GM12801 (cell line): Measurements from ENCODE around the gene TRPM2.

Experiments used
- TF ChIP-seq, protein P1 (sequence below): IDR thresholded peaks from one replicate; pipeline ENCODE4 v1.5.1; 2011; ENCODE audit warnings: control low read depth; ENCODE audit not compliant: insufficient read length; ENCODE audit errors: extremely low read depth

The TRPM2 gene

GRCh38 chr21:44456214-44456914 is 102.9 kb downstream of the TRPM2 start:
- TF ChIP-seq, protein P1, sequence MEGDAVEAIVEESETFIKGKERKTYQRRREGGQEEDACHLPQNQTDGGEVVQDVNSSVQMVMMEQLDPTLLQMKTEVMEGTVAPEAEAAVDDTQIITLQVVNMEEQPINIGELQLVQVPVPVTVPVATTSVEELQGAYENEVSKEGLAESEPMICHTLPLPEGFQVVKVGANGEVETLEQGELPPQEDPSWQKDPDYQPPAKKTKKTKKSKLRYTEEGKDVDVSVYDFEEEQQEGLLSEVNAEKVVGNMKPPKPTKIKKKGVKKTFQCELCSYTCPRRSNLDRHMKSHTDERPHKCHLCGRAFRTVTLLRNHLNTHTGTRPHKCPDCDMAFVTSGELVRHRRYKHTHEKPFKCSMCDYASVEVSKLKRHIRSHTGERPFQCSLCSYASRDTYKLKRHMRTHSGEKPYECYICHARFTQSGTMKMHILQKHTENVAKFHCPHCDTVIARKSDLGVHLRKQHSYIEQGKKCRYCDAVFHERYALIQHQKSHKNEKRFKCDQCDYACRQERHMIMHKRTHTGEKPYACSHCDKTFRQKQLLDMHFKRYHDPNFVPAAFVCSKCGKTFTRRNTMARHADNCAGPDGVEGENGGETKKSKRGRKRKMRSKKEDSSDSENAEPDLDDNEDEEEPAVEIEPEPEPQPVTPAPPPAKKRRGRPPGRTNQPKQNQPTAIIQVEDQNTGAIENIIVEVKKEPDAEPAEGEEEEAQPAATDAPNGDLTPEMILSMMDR = no peak

- TF ChIP-seq, protein P1 = no peak
Measured at GRCh38 chr21:44456915-44457736, 103.7 kb downstream of the TRPM2 start.

GRCh38 chr21:44458971-44459711 is 105.7 kb downstream of the TRPM2 start:
- TF ChIP-seq, protein P1 = no peak

GRCh38 chr21:44459712-44460440 is 106.5 kb downstream of the TRPM2 start:
- TF ChIP-seq, protein P1 = no peak

- TF ChIP-seq, protein P1 = no peak
Measured at GRCh38 chr21:44460441-44460755, 107.0 kb downstream of the TRPM2 start.

GRCh38 chr21:44461005-44461404 is 107.6 kb downstream of the TRPM2 start:
- TF ChIP-seq, protein P1 = no peak

- TF ChIP-seq, protein P1 = no peak
Measured at GRCh38 chr21:44461464-44462001, 108.1 kb downstream of the TRPM2 start.
